Stimulated activated CD8-positive, alpha-beta memory T cell treated with anti-CD3 and anti-CD28 coated beads, Interleukin-7, amount 100 ng/mL, for 4 hours (primary cell): Measurements from ENCODE around the gene TNFSF13.

ENCODE experiments used
- DNase-seq, 2 donors: peaks; one replicate each; pipeline ENCODE4 v3.0.0-alpha.2; 2020; ENCODE audit warnings: low read depth in 2 of 2

Gene TNFSF13

GRCh38 chr17:7551396-7551795 lies 7.2 kb upstream of the TNFSF13 start:
- no peak for DNase-seq

GRCh38 chr17:7552621-7553051 lies 5.9 kb upstream of the TNFSF13 start:
- no peak for DNase-seq

GRCh38 chr17:7553356-7553755 lies 5.2 kb upstream of the TNFSF13 start:
- DNase-seq = no peak

GRCh38 chr17:7555320-7555948 lies 3.1 kb upstream of the TNFSF13 start:
- DNase-seq = no peak

DNA sequence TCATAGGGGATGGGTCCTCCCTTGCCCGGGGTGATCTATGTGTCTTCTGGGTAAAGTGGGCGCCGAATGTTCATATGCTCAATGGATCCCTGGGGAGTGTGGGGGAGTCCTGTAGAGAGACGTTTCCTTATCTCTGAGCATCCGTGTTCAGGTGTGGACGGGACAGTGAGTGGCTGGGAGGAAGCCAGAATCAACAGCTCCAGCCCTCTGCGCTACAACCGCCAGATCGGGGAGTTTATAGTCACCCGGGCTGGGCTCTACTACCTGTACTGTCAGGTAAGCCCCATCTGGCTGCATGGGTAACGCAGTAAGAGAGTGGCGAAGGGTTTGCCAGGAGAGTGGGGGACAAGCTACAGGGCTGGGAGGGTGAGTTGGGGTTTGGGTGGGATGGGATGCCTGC lies 1.9 kb upstream of the TNFSF13 start:
- DNase-seq = no peak

DNA sequence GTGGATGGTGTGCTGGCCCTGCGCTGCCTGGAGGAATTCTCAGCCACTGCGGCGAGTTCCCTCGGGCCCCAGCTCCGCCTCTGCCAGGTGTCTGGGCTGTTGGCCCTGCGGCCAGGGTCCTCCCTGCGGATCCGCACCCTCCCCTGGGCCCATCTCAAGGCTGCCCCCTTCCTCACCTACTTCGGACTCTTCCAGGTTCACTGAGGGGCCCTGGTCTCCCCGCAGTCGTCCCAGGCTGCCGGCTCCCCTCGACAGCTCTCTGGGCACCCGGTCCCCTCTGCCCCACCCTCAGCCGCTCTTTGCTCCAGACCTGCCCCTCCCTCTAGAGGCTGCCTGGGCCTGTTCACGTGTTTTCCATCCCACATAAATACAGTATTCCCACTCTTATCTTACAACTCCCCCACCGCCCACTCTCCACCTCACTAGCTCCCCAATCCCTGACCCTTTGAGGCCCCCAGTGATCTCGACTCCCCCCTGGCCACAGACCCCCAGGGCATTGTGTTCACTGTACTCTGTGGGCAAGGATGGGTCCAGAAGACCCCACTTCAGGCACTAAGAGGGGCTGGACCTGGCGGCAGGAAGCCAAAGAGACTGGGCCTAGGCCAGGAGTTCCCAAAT lies 1.3 kb upstream of the TNFSF13 start:
- no peak for DNase-seq

DNA sequence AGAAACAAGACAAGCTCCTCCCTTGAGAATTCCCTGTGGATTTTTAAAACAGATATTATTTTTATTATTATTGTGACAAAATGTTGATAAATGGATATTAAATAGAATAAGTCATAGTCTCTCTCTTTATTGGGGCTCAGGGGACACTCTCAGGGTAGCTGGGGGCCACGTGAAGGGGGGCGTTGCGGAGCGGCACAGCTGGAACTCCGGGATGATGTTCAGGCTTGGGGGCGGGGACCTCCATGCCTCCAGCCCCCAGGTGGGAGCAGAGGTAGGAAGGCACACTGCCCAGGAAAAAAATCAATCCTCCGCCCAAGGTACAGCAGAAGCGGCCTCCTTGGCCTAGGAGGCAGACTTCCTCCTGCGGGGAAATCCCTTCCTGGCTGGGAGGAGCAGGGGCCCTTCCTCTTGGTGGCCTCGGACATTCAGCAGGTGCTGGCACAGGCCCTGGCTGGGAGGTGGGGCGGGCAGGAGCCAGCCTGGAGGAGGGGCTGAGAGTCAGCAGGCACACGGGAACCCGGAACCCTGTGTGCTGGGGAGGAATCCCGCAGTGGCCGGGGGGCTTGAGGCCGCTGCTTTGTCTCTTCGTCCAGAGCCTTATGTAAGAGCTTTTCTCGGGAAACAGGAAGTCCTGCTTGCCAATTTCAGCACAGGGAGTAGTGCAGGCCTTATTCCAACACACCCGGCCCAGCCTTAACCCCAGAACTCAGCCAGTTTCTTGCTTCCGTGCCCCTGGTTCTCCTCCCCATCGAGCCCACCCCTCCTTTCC lies 591 bp upstream of the TNFSF13 start:
- no peak for DNase-seq

DNA sequence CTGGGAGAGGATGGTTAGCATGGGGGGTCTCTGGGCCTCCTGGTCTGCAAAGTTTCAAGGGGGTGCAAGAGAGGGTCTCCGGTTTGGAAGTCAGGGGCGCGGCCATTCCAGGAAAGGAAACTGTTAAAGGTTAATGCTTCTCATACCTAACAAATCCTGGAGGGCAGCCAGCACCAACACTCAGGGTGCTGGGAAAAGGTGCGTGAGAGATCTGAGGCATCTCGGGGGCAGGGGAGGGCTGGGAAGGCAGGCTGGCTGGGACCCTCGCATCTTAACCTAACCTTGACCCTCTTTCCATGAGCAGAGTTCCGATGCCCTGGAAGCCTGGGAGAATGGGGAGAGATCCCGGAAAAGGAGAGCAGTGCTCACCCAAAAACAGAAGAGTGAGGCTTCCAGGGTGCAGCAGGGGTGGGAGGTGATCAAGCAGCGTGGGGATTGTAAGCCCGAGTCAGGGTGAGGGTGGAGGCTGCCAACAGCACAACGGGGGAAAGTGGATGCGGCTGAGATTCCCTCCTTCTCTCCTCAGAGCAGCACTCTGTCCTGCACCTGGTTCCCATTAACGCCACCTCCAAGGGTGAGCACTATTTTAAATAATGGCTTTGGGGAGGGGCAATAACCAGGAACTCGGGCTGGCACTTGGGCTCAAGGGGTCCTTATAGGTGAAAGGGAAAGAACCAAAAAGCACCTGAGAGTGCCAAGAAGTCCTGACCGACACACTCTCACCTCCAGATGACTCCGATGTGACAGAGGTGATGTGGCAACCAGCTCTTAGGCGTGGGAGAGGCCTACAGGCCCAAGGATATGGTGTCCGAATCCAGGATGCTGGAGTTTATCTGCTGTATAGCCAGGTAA lies 996 bp downstream of the TNFSF13 start:
- no peak for DNase-seq

GRCh38 chr17:7560172-7561027 lies 1.9 kb downstream of the TNFSF13 start:
- peak in 1 of 2 donors; percentile 20 for DNase-seq

DNA sequence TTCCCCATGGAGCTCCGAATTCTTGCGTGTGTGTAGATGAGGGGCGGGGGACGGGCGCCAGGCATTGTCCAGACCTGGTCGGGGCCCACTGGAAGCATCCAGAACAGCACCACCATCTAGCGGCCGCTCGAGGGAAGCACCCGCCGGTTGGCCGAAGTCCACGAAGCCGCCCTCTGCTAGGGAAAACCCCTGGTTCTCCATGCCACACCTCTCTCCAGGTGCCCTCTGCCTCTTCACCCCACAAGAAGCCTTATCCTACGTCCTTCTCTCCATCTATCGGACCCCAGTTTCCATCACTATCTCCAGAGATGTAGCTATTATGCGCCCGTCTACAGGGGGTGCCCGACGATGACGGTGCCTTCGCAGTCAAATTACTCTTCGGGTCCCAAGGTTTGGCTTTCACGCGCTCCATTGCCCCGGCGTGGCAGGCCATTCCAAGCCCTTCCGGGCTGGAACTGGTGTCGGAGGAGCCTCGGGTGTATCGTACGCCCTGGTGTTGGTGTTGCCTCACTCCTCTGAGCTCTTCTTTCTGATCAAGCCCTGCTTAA lies 2.6 kb downstream of the TNFSF13 start:
- peak; percentile 74 to 76 for DNase-seq

DNA sequence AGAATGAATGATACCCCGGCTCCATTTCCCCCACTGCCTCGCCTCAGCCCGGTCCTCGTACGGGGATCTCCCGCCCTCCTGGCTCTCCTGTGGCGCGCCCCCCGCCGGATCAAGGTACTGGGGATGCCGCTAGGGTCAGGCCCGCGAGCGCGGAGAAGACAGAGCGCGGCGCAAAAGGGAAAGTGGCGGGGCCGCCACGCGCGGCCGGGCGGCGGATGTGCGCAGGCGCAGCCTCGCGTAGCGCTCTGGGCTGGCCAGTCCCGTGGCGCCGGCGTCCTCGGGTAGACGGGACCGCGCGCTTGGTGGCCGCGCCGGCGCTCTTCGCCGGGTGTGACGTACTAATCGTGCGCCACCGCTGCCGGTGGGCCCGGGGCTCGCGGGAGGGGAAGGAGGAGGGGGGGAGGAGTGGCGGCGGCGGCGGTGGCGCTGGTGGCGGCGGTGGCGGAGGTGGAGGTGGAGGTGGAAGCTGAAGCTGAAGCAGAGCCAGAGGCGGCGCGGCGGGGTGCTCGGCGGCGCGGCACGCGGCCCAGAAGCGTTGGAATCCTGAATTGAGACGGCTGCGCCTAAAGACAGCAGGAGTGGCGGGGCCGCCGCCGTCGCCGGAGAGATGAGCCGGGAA lies 3.1 kb downstream of the TNFSF13 start, which contains the start of gene SENP3:
Gene SENP3 (plus strand): TSS at position 331 of the 619 bp plus-strand sequence. CDS start 1,158 bp downstream, outside the sequence.
- peak; percentile 76 to 91 for DNase-seq

GRCh38 chr17:7562208-7562605 lies 3.7 kb downstream of the TNFSF13 start:
- DNase-seq = no peak

GRCh38 chr17:7563115-7563869 lies 4.7 kb downstream of the TNFSF13 start:
- no peak for DNase-seq

- DNase-seq = no peak
These were observed 11.0 kb downstream of the TNFSF13 start for GRCh38 chr17:7569571-7569970.

DNA sequence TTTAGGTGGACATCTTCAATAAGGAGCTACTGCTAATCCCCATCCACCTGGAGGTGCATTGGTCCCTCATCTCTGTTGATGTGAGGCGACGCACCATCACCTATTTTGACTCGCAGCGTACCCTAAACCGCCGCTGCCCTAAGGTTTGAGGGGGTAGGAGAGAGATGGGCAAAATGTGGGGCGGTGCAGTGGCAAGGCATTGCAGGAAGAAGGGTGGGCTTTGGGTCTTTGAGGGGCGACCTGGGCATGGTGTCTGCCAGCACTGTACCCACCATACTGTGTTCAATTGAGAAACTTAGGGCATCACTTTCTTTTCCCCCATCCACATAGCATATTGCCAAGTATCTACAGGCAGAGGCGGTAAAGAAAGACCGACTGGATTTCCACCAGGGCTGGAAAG lies 11.8 kb downstream of the TNFSF13 start:
- no peak for DNase-seq

GRCh38 chr17:7572338-7572587 lies 13.7 kb downstream of the TNFSF13 start:
- peak in 1 of 2 donors; percentile 99 for DNase-seq

- peak in 1 of 2 donors; percentile 99 for DNase-seq
These were observed 14.2 kb downstream of the TNFSF13 start for GRCh38 chr17:7572588-7573323.

- peak; percentile 88 to 92 for DNase-seq
These were observed 15.0 kb downstream of the TNFSF13 start for GRCh38 chr17:7573324-7574080.
